CD4-positive, alpha-beta T cell treated with Interleukin-17A for 4 hours (primary cell): ENCODE measurements around the gene ABCG2.

Source experiments
- DNase-seq: peaks from one replicate; pipeline ENCODE4 v3.0.0-alpha.2; 2020; ENCODE audit warnings: mixed read lengths

Gene ABCG2

GRCh38 chr4:88062843-88063242 is 95.6 kb downstream of the ABCG2 start:
- no peak for DNase-seq

- no peak for DNase-seq
Measured at GRCh38 chr4:88062311-88062710, 96.1 kb downstream of the ABCG2 start.

- no peak for DNase-seq
Measured at GRCh38 chr4:88060431-88060830, 98.0 kb downstream of the ABCG2 start.

- DNase-seq = no peak
Measured at GRCh38 chr4:88059766-88060165, 98.7 kb downstream of the ABCG2 start.

GRCh38 chr4:88058295-88058694 is 100.1 kb downstream of the ABCG2 start:
- no peak for DNase-seq

GRCh38 chr4:88054901-88055300 is 103.5 kb downstream of the ABCG2 start:
- no peak for DNase-seq

- no peak for DNase-seq
Measured at GRCh38 chr4:88054229-88054628, 104.2 kb downstream of the ABCG2 start.

GRCh38 chr4:88045021-88045420 is 113.4 kb downstream of the ABCG2 start:
- DNase-seq = no peak

GRCh38 chr4:88043586-88044340 is 114.7 kb downstream of the ABCG2 start:
- DNase-seq = no peak

- DNase-seq = no peak
Measured at GRCh38 chr4:88043001-88043400, 115.4 kb downstream of the ABCG2 start.

- no peak for DNase-seq
Measured at GRCh38 chr4:88041626-88042025, 116.8 kb downstream of the ABCG2 start.

- DNase-seq = no peak
Measured at GRCh38 chr4:88040707-88041106, 117.7 kb downstream of the ABCG2 start.
